OCI-LY7 (cell line): ENCODE data around the gene NDUFB5.

Source experiments
- CTCF ChIP-seq: fragments of 200-600 bp; sonication (generic); conservative IDR thresholded peaks from 2 replicates; pipeline ENCODE4 v1.5.1; 2014; ENCODE audit warnings: mild to moderate bottlenecking, antibody characterized with exemption, low read length, moderate library complexity, mixed read lengths
- EZH2phosphoT487 ChIP-seq: fragments of 200-600 bp; sonication (generic); IDR thresholded peaks from 2 replicates; pipeline ENCODE4 v1.6.1; 2018; ENCODE audit warnings: low read depth, borderline replicate concordance, mild to moderate bottlenecking, mixed run types, antibody characterized with exemption, low read length, moderate library complexity, mixed read lengths

- TF ChIP-seq CTCF: no peak
- no peak for TF ChIP-seq EZH2phosphoT487
These were observed 5.5 kb downstream of the NDUFB5 start for GRCh38 chr3:179610066-179610465.
